Measurements from ENCODE around the gene SHISA8.

SHISA8 gene

DNA sequence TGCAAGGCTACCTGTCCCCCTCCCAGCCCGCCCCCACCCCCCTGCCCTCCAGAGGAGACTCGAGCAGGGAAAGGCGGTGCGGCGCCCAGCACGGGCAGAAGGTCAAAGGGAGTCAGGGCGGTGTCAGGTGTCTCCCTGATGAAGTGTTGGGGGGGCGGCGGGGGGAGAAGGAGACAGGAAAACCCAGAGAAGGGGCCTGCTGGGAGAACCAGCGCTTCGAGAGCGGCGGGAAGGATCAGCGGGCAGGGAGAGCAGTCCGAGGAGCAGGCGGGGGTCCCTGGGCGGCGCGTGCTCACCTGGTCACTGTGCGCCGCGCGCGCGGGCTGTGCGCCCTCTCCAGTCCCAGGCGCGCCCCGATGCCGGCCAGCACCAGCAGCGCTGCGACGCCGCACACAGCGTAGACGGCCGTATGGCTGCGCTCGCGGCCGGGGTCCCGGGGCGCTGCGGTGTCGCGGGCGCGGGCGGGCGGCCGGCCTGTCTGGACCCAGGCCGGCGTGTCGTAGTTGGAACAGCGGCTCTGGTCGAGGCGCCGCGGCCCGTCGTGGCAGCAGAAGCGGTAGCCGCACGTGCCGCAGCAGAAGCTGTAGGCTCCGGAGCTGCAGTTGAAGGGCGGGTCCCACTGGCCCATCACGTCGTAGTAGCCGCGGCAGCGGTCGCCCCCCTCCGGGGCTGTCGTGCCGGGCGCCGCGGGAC, 886 bp downstream of the SHISA8 start:
- no peak for DNase-seq

- no peak for DNase-seq
Measured at GRCh38 chr22:41913040-41913719, 1.7 kb downstream of the SHISA8 start.

- DNase-seq: no peak
Measured at GRCh38 chr22:41912338-41913039, 2.4 kb downstream of the SHISA8 start.

DNA sequence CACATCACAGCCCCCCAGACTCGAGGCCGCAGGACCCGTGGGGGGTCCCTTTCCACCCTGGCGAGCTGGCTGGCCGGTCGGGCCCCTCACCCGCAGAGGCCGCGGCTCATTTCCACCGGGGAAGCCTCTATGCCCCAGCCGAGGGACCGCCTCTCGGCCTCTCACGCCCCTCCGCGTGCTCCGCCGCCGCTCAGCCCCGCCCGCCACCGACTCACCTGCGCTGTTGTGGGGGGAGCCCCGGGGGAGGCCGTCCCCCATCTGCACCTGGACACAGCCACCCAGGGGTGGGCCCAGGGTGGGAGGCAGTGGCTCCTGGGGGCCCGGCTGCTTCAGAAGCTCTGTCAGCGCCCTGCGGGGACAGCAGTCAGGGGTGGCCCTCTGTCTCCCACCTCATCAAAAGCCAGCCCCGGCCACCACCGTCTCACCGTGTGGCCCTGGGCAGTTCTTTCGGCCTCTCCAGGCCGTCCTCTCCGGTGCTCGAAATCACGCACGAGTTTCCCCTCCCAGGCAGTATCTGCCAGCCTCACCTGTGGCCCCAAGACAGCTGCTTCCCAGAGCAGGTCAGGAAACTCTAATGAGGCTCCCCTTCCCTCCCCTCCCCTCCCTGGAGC, 3.8 kb downstream of the SHISA8 start:
- DNase-seq: no peak

- no peak for DNase-seq
Measured at GRCh38 chr22:41910050-41911000, 4.5 kb downstream of the SHISA8 start.

- DNase-seq: no peak
Measured at GRCh38 chr22:41909310-41910049, 5.4 kb downstream of the SHISA8 start.

GRCh38 chr22:41908411-41909309, 6.2 kb downstream of the SHISA8 start:
- DNase-seq: no peak

- no peak for DNase-seq
Measured at GRCh38 chr22:41907436-41908401, 7.2 kb downstream of the SHISA8 start.

DNA sequence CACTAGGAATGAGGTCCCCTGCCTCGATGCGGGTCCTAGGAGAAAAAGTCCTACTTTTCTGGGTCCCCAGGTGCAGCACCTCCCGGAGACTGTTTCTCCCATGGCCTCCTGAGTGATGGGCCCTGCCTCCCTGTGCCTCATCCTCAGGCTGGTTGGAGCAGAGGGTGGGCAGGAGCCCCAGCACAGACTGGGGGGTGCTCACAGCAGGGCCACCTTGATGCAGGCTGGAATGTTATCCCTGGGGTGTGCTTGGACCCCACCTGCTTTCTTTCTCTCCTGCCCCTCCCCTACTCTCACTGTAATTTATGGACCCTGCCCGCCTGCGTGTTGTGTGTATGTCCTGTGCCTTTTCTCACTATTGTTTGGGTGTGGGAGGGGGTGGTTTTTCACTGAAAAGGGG, 8.1 kb downstream of the SHISA8 start:
- DNase-seq: no peak

DNA sequence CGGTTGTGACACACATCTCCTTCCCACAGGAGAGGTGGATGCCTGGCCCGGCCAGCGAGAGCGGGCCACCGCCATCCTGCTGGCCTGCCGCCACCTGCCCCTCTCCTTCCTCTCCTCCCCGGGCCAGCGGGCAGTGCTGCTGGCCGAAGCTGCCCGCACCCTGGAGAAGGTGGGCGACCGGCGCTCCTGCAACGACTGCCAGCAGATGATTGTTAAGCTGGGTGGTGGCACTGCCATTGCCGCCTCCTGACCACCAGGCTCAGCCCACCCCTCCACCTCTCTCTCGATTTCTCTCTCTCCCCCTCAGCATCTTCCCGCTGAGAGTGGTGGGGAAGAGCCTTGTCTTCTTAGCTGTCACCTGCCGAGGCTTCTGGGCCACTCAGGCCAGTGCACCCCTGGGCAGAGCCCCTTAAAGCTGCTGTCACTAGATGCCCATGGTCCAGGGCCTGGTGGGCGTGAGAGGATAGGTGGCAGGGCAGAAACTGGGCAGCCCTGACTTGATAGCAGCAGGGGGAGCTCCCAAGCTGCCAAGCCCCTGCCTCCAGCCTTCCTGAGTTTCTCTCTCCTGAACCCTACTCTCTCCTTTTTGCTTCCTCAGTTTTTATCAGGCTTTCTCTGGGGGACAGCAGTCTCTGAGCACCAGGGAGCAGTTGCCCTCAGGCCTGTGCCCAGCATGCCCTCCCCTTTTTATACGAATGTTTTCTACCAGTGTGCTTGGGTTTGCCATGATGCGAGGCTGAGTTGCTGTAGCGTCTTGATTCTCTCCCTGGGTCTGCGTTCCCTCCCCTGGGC, 9.3 kb downstream of the SHISA8 start:
- no peak for DNase-seq

GRCh38 chr22:41904450-41905410, 10.1 kb downstream of the SHISA8 start:
- no peak for DNase-seq

GRCh38 chr22:41902932-41903421, 11.9 kb downstream of the SHISA8 start:
- DNase-seq: peak; percentile 61 to 78

DNA sequence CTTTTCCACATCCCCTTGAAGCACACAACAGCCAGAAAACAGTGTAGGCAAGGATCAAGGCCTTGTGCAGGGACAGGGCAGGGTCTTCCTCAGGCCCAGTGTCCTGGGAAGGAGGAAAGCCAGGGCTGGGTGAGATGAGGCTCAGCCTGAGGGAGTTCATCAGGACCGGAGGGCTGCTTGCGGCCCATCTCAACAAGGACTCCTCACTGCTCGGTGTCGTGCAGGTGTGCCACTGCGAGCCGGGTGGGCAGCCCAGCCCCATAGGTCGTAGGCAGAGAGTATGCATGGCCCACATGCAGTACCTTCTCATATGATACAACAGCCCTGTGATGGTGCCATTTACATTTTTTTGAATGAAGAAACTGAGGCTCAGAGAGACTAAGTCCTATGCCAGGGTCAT, 12.9 kb downstream of the SHISA8 start:
- DNase-seq: no peak

GRCh38 chr22:41900652-41901312, 14.1 kb downstream of the SHISA8 start:
- no peak for DNase-seq

- DNase-seq: no peak
Measured at GRCh38 chr22:41899992-41900651, 14.8 kb downstream of the SHISA8 start.

DNA sequence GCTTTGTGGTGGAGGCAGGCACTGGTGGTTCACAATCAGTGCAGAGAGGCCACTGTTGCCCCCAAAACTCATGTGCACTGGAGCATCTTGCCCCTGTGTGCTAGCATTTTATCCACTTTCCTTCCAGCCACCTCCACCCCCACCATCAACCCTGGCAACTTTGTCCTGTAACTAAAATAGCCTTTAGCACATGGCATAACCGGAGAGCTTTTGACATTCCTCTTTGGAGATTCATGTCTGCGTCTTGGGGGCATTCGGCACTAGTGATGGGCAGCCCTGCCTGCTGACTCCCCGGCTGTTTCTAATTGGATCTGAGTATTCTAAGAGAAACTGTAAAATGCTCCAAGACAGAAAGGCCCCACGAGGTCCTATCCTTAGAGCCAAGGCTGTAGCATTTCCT, 15.8 kb downstream of the SHISA8 start:
- DNase-seq: no peak
